Stimulated activated naive CD4-positive, alpha-beta T cell treated with Interleukin-2 at 50 U/mL for 16 hours (primary cell): ENCODE results near the gene NIT1.

ENCODE experiments used
- DNase-seq: peaks from one replicate; lab custom pipeline; 2025; lab: John Stamatoyannopoulos, UW

The NIT1 gene

DNA sequence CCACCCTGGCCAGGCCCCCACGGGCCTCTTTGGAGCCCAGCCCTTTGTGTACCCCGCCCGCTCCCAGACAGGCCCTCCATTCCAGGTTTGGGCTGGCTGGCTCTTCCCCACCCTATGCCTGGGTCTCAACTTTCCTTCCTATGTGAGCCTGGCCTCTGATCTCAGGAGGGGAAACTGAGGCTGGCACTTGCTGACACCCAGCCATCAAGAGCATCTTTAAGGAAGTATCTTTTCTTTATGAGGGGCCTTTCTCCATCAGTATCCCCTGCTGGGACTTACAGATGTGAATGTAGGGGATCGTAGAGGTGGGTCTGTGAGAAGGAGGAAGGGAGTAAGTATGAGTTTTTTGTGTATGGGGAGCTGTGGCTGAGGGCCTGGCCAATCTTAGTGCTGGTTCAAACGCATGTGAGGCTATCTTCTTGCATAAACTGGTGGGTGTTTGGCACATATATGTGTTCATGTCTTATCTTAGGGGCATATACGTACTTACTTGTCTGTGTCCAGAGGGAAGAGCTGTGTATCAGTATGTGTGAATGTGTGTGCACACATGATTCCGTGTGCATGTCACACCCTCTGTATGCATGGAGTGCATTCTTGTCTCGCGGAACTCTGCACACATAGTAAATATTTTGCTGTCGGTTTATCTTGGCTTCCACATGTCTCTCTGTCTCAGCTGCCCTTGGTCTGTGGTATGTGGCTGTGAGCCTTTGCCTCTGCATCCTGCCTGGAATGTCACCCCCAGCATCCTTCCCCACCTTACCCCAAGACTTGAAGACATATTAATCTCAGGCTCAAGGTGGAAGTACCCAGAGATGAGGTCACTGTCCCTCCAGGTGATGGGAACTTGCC is 33.9 kb upstream of the NIT1 start:
- DNase-seq = no peak

DNA sequence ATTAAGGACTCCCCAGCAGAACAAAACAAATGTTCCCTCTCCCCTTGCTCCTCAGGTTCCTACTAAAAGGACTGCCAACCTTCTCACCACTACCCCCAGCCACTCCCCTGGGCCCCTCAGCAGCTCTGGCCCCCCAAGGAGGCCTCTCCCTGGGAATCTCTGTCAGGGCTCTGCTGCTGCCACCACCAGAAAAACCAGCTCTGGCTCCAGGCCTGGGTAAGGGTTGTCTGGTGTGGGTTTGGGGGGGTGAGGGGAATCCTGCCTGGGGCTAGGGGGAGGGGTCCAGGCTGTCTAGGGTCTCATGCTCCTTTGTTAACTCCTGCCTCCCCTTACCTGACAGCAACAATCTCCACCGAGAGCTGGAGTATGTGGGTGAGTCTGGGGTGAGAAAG is 33.3 kb upstream of the NIT1 start:
- no peak for DNase-seq

DNA sequence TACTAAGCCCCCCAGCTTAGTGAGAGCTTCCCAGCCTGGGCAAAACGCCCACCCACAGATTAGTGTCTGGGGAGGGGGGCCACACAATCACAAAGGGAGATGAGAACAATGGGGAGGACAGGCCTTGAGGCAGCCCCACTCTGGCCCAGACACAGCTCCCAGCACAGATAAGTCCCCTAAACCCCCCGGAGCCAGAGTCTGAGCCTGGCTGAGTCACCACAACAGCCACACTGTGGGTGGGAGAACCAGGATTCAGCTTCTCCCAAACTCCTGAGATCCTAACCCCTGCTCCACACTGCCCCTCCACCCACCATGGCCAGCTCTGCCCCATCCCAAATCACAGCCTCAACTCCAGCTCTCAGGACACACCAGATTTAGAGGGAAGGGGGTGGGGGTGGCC is 32.7 kb upstream of the NIT1 start:
- no peak for DNase-seq

DNA sequence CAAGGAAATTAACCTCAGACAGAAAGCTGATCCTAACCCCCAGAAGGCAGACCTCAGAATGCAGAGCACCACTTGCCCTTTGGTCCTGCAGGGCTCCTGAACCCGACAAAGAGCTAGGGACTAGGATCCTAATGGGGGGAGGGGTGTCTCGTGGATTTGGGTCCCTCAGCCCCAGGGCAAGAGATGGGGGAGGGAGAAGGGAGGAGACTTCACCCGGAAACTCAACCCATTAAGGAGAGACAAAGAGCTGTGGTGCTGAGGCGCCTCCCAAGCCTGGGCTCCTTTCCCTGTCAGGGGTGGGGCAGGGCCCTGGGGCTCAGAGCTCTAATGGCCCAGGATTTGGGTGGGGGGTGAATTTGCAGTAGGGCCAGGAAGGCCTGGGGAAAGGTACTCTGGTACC is 31.4 kb upstream of the NIT1 start:
- no peak for DNase-seq

DNA sequence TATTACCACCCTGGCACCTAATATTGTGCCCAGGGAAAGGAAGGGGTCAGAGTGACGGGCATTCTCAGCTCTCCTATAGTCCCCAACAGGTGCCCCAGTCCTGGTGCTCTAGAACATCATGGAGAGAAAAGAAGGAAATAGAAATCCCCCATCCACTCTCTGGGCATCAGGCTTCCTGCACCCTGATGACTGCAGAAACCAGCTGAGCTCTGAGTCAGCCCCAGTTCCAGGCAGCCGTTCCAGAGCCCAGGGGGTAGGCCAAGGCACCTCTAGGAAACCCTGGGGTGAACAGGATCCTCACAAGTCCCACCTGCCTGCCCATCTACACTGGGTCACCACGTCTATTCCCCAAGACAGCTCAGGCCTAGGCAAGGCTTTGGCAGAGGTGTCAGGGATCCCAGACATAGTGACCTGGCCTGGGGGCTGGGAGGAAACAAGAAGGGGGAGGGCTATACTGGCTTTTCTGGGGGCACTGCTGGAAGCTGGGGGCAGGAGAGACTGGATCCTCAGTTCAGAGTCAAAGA is 29.3 kb upstream of the NIT1 start:
- no peak for DNase-seq

DNA sequence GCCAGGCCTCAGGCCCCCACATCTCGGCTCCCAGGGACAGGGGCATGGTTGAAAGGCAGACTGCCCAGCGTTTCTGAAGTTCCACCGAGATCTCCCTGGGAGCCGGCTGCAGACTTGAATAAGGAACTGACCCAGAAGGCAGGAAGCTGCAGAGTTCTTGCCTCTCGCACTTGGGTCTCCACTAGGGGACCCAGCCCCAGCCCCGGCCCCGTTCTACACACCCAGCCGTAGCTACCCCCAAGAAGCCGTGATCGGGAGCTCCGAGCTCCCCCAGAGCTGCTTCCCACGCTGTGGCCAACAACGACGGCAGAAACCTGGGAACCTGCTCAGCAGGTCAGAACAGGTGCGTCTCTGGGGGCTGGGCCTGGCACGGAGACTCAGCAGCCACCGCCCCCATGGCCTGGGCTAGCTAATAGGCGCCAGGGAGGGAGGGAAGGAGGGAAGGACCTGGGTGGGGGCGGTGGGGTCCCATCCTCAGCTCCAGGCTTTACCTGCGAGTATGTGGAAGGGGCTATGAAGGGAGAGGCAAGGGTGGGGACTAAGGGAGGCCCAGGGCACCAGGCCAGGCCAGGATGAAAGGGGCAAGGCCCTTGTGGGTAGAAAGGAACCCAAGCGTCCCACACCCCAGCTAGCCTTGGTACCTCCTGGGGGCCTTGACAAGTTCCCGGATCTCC is 28.5 kb upstream of the NIT1 start, which contains the start of gene NECTIN4:
Gene NECTIN4 (minus strand): TSS at position 308 of the 674 bp plus-strand sequence. CDS start 262 bp downstream, at position 46.
- DNase-seq = no peak

DNA sequence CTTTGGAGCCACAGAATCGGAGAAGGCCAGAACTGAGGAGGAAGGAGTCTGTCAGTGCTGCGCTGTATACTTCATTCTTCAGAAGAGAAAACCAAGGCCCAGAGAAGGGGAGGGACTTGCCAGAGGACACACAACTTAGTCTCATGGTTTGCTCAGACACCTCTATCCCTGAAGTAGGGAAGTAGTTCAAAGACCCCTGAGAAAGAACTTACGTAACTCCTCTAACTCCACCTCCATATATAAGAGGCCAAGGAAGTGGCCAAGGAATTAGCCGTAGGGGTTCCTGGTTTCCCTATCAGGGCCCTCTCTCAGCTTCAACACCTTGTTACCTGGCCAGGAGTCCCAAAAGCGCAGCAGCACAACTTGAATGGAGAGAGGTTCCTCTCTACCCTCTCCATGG is 28.0 kb upstream of the NIT1 start:
- DNase-seq = no peak

DNA sequence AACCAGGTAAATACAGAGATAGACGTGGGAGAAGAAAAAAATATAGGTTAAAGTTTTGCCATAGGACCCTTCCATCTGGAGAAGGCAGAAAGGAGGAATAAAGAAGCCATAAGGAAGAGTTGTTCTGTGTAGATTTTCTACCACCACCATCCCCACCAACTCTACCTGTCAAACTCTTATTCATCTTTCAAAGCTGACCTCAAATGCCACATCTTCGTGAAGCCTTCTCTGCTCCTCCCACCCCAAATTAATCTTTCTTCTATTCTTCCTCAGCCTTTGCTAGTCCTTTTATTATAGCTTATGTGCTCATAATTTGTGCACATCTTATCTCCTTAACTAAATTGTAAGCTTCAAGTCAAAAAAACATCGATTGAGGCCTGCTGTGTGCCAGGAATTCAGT is 27.3 kb upstream of the NIT1 start:
- DNase-seq = no peak

DNA sequence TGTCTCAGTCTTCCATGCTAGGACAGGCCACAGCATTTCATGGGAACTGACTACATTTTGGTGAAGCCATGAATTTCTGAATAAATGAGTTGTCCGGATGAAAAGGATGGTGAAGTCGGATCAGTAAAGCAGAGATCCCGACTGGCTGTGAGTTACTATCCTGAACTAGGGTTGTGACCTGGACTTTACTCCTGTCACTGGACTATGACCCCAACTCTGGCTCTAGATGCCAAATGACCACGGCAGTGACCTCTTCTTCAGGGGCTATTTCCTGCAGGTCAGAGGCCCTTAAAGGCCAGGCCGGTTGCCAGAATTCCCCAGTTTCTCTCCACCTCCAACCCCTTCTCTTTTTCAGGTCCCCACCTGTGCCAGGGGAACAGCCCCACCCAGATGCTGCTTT is 26.8 kb upstream of the NIT1 start:
- no peak for DNase-seq

DNA sequence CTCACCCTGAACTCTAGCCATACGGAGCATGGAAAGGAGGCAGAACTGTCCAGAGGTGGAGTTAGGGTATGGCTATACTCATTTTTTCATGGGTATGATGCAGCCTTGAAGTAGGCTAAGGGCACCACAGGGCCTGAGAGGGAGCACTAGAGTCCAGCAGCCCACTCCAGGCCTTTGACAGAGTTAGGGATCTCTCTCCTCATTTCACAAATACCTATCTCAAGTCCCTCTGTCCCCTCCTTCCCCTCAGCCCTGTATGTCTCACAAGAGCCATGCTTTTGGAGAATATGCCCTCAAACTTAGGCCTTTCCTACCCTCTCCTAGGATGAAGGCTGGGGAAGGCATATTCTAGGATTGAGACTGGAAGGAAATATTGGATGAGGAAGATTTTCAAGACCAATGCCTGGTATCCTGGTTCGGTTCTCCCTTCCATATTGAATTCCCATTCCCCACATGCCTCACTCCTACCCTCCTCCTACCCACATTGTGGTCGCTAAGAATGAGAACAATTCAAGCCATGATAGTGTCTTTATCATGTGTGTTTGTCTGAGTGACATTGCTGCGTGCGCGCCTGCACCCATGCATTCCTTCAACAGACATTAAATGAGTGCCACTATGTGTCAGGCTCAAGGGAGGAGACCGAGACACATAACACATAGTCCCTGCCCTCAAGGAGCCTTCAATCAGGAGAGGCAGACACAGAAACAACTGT is 26.0 kb upstream of the NIT1 start:
- DNase-seq = no peak

DNA sequence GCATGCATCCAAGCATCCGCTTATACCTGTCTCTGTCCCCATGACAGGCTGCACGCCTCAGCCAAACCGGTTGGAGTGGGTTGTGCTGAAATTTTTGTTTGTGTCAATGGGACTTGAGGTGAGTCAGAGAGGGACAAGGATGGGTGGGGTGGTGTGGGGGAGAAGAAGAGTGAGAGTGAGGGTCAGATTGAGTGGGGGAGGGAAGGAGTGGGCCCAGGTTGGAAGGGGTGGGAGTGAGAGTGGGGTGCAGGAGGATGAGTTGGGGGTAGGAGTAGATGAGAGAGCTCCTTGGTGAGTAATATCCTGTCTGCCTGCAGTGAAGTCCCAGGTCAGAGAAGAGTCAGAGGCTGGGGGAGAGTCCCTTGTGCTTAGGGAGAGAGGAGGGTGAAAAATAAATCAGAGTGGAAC is 25.3 kb upstream of the NIT1 start:
- DNase-seq = peak; percentile 54

DNA sequence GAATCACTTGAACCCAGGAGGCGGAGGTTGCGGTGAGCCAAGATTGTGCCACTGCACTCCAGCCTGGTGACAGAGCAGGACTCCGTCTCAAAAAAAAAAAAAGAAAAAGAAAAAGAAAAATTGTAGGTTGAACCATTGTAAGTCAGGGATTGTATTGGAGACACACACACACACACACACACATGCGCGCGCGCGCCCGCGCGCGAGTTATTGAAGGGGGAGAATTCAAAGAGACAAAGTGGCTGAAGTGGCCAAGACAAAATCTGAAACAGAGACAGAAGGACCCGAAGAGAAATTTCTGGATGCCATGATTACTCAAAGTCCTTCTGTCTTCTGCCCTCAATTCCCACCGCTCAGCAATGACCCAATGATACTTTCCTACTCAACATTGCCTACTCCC is 23.4 kb upstream of the NIT1 start:
- no peak for DNase-seq

DNA sequence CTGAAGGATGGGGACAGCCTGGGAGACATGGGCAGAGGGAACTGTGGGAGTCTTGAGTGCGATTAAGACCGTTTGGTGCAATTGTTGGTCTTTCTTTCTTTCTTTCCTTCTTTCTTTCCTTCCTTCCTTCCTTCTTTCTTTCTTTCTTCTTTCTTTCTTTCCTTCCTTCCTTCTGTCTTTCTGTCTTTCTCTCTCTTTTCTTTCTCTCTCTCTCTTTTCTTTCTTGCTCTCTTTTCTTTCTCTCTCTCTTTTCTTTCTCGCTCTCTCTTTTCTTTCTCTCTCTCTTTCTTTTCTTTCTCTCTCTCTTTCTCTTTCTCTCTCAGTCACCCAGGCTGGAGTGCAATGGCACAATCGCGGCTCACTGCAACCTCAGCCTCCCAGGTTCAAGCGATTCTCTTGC is 22.7 kb upstream of the NIT1 start:
- no peak for DNase-seq

DNA sequence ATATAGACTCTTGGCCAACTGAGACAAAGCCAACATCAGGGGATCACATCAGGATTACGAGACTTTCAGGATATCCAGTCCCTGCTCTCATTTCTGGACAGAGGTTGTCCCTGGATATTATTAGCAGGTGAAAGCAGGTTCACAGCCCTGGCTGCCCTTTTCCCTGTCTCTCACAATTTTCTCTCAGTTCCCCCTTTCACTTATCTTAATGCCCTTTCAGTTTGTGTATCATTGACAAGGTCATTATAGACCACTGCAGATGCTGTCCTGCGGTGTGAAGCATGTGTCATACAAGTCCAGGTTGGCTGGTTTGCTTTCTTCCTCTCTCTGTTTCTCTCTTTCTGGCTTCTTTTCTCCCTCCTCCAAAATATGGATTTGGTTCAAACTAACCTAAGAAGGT is 21.9 kb upstream of the NIT1 start:
- DNase-seq = no peak

DNA sequence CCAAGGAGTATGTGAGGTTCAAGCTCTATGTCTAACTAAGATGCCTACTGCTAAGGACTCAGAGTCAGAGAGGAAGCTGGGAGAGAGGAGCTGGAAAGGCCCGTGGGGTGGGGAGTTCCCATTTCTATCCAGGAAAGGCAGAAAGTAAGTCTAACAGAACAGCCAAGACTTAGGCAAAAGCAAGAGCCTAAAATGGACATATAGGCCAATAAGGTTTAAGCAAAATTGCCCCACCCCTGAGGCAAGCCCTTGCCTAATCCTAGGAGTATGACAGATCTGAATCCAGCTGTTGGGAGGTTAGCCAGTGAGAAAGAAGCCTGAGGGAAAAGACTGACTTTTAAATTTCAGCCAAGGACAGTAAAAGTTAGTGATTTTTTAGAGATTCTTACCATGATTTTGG is 21.4 kb upstream of the NIT1 start:
- no peak for DNase-seq

DNA sequence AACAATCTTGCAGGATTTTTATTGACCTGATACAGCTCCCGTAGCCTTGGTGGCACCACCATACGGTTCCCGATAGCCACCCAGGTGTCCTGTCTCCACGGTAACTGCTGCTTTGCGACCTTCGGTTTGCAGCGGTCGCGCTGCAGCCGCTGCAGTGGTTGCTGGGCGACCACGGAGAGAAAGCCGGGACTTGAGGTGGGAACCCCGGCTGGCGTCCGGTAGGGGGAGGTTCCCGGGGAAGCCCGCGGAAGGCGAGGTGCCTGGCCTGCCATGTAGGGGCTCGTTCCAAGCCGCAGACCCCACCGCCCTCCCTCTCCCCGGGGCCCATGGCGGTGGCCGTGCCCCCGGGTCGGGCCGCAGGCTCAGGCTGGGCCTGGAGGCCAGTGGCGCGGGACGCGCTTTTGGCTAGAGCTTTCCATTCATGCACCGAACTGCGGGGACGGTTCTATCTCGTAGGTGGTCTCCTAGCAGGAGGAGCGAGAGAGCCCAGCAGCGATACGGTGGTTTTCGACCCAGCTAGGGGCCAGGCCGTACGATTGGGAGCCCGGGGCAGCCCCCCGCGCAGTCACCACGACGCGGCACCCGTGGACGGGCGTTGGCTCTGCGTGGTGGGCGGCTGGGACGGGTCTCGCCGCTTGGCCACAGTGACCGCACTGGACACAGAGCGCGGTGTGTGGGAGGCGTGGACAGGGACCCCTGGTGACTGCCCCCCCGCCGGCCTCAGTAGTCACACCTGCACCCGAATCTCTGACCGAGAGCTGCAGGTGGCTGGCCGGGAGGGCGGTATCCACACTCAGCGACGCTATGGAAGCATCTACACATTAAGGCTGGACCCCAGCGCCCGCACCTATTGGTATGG is 19.5 kb upstream of the NIT1 start, which contains the start of gene KLHDC9:
Gene KLHDC9 (plus strand): TSS at position 152 of the 859 bp plus-strand sequence. CDS start 175 bp downstream, at position 327.
- peak; percentile 59 for DNase-seq

DNA sequence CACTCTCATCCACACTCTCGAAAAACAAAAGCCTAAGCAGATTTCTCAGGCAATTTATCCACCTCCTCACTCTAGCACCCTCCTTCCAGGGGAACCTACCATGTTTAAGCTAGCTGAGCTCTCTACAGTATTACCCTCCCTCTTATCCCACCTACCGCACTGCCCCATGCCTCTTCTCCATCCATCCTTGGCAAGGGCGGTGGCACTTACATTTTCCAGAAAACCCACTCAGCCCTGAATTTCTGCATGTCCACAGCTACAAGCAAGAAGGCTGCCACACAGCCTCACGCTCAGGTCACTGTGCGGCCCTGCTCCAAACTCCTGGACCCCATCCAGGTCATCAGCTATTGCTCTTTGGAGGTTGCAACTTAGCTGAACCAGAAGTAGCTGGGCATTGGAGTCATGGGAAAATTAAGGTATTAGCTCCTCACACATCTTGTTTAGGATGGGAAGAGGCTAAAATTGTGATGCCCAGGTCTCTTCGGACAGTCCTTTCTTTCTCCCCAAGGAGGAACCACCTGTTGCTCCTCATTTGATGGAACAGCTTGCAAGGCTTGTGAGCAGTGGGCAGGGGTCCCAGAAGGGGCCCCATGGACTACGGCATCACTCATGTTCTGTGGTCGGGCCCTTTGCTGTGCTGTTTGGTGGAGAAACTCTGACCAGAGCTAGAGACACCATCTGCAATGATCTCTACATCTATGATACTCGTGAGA is 18.7 kb upstream of the NIT1 start:
- no peak for DNase-seq

DNA sequence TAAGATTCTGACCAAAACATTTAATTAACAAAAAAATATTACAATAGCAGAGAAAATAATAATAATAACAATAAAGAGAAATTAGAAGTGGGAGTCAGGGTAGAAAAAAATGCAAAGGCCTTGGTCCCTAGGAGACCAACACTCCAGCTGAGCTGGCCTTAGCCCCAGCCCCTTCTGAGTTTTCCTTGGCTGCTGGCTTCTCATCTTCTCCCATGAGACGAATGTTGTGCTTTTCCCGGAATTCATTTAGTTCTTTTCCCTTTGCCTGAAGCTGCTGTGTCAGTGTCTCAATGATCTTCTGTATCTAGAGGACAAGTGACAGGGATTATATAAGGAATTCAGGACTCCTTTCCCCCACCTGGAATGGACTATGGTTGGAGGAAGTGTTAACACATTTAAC is 17.3 kb upstream of the NIT1 start:
- no peak for DNase-seq

DNA sequence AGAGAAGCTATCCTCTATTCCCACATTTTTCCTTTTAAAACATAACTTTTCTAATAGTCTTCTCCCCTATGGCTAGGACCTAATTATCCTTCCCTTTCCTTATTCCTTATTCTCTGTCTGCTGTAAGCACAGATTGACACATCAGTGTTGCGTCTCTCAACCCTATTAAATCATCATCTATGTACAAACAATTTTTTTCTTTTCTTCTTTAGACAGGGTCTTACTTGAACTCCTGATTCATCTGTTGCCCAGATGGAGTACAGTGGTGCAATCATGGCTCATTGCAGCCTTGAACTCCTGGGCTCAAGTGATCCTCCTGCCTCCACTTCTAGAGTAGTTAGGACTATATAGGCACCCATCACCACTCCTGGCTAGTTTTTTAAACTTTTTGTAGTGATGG is 11.5 kb upstream of the NIT1 start:
- DNase-seq = no peak

DNA sequence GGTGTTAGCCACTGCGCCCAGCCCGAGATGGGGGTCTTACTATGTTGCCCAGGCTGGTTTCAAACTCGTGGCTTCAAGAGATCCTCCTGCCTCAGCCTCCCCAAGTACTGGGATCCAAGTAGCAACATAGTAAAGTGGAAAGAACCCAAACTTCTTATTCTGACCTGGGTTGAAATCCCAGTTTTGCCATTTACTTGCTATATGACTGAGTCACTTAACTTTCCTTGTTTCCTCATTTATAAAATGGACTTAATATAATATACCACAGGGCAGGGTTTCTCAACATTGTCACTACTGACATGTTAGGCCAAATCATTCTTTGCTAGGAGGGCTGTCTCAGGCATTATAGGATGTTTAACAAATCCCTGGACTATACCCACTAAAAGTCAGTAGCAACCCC is 6.8 kb upstream of the NIT1 start:
- no peak for DNase-seq

DNA sequence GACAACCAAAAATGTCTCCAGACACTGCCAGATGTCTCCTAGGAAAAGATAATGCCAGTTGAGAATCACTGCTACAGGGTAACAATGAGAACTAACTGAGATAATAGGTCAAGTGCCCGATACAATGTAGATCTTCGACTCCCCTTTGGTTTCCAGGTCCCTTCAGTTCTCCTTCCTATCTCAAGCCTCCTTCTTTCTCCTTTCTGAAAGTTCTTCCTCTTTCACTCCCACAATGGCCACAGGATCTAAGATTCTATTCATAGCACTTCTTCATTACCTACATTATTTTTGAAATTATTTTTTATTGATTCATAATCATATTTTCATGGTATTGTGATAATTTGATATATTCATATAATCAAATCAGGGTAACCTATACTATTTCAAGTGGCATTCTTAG is 6.4 kb upstream of the NIT1 start:
- no peak for DNase-seq
